Measurements from ENCODE around the gene CCDC149.

Gene CCDC149

DNA sequence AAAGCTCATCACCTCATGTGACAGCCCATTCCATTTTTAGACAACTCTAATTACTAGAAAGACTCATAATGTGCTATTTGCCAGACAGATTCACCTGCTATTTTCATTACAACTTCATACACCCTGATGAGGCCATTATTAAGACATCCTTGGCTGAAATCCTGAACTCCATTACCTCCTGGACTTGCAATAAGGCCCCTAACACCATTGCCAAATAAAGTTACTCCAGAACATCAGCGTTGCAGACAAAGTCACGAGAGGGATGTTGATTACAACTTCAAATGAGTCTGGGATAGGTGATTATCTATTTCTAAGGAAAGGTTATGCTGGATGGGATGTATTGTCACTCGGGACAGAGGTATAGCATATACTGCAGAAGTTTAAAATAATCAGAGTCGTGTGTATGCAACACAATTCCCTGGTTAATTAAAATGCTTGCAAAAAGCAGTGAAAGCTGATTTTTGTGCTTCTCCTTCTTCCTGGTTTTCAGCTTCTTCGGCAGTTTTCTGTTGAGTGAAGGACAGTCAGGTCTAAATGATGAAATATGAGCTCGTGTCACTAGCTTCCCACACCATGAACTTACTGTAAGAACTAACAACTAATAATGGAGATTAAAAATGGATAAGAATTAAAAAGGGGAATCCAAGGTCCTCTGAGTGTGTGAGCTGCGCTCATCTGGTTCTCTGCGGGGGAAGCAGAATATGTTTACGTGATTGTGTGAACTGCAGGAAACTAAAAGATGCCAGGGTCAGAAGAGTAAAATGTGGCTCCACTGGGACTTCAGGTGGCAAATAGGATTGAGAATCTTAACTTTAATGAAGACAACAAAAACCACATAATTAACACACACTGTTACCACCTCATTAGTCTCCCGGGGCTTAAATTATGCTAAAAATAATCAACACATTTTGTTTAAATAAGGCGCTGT, 135.0 kb downstream of the CCDC149 start:
- DNase-seq (ENCODE audit: low read depth in 3 of 3), result no peak

DNA sequence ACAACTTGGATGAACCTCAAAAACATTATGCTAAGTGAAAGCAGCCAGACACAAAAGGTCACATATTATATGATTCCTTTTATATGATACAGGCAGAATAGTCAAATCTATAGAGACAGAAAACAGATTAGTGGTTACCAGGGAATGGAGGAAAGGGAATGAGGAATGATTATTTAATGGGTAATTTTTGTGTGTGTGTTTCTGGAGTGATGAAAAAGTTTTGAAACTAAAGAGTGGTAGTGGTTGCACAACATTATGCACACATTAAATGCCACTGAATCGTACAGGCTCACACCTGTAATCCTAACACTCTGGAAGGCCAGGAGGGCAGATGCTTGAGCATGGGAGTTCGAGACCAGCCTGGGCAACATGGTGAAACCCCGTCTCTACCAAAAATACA, 137.1 kb downstream of the CCDC149 start:
- no peak for DNase-seq (ENCODE audit: low read depth in 3 of 3)

DNA sequence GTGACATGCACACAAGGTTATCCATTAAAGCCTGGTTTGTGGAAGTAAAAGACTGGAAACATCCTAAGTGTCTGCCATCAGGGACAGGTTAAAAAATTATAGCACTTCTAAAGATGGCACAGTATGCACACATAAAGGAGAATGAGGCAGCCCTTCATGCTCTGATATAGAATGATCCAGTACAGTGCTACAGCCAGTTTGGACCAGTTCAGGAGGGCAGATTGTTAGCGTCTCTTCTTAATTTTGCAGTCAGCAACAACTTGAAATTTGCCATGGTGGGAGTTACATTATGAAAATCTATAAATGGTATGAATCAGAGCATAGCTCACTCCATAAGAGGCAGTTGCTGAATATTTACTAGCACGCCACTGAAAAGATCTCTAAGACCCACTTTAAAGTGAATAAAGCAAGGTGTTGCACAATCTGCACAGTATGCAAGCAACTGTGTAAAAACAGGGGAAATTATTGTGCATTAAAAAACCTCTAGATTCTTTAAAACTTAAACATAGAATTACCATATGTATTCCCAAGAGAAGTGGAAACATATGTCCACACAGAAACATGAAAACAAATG, 137.7 kb downstream of the CCDC149 start:
- no peak for DNase-seq (ENCODE audit: low read depth in 3 of 3)

DNA sequence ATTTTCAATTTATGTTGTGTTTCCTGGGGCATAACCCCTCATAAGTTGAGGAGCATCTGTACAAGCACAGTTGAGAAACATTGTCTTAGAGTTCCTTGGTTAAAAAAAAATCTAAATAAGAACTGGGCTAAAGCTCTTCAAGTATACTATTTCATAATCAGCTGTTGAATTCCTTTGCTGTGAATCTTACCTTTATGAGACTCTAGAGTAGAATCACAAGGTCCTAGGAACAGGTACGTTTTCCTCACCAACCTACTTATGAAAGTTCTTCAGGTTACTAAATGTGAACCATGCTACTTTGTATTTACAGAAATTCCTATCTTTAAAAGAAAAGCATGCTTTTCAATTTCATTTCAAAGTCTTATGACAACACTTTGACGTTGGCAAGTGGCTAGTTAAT, 138.4 kb downstream of the CCDC149 start:
- DNase-seq (ENCODE audit: low read depth in 3 of 3), result no peak

DNA sequence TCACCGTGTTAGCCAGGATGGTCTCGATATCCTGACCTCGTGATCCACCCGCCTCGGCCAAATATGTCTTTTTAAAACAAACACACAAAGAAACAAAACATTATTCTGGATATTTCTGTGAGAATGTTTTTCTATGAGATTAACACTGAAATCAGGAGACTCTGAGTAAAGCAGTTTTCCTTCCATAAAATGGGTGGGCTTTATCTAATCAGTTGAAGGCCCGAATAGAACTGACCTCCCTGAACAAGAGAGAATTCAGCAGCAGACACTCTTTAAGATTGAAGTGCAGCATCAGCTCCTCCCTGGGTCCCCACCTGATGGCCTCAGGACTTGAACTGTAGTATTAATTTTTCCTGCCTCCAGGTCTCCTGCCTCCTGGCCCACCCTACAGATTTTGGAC, 139.9 kb downstream of the CCDC149 start:
- no peak for DNase-seq (ENCODE audit: low read depth in 3 of 3)

DNA sequence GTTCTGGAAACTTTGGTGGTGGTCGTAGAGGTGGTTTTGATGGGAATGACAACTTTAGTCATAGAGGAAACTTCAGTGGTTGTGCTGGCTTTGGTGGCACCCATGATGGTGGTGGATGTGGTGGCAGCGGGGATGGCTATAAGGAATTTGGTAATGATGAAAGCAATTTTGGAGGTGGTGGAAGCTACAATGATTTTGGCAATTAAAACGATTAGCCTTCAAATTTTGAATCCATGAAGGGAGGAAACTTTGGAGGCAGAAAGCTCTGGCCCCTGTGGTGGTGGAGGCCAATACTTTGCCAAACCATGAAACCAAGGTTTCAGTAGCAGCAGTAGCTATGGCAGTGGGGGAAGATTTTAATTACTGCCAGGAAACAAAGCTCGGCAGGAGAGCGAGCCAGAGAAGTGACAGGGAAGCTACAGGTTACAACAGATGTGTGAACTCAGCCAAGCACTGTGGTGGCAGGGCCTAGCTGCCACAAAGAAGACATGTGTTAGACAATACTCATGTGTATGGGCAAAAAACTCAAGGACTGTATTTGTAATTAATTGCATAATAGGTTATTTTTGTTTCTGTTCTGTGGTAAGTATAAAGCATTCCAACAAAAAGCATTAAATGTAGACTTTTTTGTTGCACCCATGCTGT, 140.7 kb downstream of the CCDC149 start:
- no peak for DNase-seq (ENCODE audit: low read depth in 3 of 3)

DNA sequence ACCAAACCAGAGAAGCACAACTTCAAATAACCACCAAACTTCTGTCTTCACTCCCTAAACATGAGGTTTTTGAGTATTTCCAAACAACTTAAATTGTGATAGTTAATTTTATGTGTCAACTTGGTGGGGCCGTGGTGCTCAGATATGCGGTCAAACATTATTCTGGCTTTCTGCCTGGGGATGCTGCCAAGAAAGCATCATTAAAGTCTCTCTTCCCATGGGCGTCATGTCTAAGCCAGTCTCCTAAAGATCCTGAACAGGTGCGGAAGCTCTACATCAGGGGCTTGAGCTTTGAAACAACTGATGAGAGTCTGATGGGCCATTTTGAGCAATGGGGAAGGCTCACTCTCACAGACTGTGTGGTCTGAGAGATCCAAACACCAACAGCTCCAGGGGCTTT, 141.6 kb downstream of the CCDC149 start:
- DNase-seq (ENCODE audit: low read depth in 3 of 3), result no peak

DNA sequence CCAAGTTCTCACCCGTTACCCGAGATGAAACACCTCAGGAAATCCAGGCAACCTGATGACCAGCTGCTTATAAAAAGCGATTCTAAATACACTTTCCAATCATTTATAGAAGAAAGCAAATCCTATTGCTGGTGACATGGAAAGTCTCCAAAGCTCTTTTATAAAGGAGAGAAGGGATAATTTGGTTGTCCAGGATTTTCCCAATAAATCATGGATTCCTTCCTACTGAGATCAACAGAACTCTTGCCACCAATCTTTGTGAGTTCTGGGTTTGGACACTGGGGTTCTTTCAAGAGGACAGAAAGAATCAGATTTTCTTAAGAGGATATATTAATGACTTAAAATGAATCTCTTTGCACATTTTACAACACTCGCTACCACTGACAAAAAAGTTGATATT, 142.2 kb downstream of the CCDC149 start:
- DNase-seq (ENCODE audit: low read depth in 3 of 3), result no peak

DNA sequence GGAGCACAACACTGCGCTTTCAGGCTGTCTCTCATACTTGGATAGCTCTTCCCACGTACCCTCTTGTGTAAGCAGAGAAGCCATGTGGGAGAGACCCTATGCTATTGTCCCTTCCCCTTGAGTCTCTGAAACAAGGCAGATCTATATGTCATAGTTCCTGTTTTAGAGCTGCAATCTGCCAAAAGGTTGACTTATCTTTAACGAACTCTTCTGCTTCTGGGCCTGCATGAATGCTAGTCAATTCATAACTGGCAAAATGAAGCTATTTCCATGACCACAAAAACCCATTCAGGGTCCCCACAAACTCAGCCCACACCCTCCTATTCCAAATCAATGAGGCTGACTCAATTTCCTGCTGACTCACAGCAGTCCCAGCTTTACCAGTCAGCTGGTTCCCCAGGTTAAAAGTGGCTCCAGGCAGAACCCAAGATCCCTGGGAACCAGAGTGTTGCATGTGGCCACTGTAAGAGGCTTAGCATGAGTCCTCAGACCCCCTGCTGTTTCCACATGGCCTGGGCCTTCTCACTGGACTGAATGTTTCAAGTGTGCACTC, 142.7 kb downstream of the CCDC149 start:
- DNase-seq (ENCODE audit: low read depth in 3 of 3), result no peak

DNA sequence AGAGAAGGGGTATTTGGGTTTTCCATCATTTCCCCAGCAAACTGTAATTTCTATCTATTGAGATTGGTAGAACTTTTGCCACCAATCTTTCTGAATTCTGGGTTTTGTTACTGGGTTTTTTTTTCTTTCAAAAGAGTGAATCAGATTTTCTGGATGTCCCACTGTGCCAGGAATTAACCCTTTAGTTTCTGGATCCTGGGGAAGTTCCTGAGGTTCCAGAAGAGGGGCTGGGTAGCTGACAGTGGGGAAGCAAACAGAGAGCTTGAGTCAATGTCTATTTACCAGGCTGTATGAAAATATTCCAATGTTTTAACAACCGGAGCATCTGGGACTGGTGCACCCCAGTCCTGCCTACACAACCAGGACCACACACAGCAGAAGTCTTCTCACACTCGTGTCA, 143.3 kb downstream of the CCDC149 start:
- DNase-seq (ENCODE audit: low read depth in 3 of 3), result no peak

DNA sequence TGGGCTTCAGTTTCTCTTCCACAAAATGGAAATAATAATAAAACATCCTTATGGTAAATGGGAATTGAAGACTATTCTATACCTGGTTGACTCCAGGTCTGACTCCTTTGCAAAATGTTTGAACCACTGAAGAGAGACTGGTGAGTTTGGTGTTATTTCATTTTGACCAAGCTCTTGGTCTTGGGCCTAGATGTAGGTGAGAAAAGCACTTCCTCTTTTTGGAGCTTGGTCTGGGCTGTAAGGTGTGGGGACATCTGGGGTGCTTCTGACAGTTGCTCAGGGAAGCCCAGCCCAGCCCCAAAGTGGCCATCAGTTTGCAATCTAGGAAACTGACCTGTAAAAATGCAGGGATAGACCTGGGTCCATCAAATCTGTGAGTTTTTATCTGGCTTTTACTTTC, 144.2 kb downstream of the CCDC149 start:
- no peak for DNase-seq (ENCODE audit: low read depth in 3 of 3)

DNA sequence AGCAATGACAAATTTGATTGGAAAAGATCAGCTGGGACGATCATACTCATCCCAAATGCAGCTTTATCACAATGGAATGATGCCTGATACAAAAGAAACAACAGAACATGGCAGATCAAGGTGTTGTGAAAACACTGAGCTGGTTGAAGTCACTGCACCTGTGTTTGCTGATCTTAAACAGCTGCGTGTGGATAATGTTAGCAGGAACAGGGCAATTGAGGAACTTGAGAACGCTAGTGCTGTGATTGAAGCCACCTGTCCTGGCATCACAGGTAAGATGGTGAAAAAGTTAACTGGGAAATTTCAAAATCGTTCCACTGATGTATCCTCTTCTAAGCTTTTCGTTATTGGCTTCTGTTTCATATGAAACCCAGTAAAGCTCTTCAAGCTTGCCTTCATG, 144.8 kb downstream of the CCDC149 start:
- DNase-seq (ENCODE audit: low read depth in 3 of 3), result no peak

DNA sequence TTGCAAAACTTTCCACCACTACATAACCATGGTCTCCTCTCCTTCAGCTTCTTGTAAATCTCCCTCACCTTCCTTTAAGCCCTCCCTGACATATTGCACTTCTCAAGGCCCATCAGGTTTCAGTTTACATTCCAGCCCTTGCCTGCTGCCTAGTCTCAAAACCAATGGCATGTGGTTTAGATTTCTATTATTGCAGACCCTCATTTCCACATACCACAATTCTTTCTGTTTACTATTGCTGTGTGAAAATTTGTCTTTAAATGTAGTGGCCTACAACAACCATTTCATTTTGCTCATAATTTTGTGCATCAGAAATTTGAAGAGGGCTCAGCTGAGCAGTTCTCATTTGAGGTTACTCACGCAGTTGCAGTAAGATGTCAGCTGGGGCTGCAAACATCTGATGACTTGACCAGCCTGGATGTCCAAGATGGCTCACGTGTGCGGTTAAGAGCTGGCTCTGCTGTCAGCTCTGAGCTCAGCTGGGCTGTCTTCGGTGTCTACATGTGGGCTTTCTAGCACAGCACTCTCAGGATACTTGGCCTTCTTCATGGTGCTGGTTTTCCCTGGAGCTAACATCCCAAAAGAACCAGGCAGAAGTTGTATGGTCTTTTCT, 147.4 kb downstream of the CCDC149 start:
- no peak for DNase-seq (ENCODE audit: low read depth in 3 of 3)

DNA sequence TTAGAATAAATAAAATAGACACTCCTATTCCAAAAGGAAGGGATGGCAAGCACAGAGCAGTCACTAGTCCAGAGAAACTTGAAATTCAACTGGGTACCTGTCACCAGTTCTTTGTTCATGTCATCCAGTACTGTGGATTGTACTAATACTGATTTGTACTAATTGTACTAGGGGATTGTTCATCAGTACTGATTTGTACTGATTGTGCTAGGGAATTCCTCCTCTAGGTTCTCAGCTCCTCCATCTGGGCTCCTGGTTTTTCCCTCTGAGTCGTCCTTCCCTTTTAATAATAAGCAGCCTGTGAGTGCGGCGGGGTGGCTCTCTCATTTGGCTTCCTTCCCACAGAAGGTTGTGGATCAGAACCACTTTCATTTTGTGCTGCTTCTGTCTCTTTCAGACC, 148.5 kb downstream of the CCDC149 start:
- DNase-seq (ENCODE audit: low read depth in 3 of 3), result no peak

DNA sequence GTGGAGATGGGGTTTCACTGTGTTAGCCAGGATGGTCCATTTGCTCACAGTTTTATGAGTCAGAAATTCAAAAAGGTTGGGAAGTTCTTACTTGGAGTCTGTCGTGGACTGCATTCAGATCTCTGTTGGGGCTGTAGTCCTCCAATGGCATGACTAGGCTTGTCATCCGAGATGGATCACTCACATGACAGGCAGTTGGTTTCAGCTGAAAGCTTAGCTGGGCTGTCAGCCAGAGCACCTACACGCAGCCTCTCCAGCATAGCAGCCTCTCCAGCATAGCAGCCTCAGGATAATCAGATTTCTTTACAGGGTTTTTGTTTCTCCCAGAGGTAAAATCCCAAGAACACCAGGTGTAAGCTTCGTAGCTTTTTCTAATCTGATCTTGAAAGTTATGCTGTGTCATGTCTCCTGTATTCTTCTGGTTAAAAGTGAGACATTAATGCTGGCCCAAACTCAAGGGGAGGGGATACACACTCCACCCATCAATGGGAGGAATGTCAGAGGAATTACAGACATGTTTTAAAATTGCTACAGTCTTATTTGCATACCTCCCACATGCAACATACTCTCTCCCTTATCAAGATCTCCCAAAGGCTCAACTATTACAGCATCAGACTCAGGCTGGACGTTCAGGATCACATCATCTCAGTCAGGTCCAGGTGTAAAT, 149.1 kb downstream of the CCDC149 start:
- DNase-seq (ENCODE audit: low read depth in 3 of 3), result no peak
